Panc1 (cell line): ENCODE measurements around the gene GRK1.

Experiments used
- CTCF ChIP-seq: fragments of 450-650 bp; IDR thresholded peaks from 2 replicates; pipeline ENCODE4 v1.5.1; 2017; ENCODE audit warnings: mild to moderate bottlenecking
- POLR2AphosphoS5 ChIP-seq: IDR thresholded peaks from 2 replicates; pipeline ENCODE4 v1.6.1; 2012; ENCODE audit warnings: mild to moderate bottlenecking, low read depth, low read length, moderate library complexity
- SIN3A ChIP-seq: IDR thresholded peaks from 2 replicates; pipeline ENCODE4 v1.6.1; 2012; ENCODE audit warnings: low read depth, mild to moderate bottlenecking, low read length, moderate library complexity, borderline replicate concordance; ENCODE audit not compliant: insufficient read depth
- TCF7L2 ChIP-seq: IDR thresholded peaks from 2 replicates; pipeline ENCODE4 v1.6.1; 2011; ENCODE audit warnings: mild to moderate bottlenecking, low read depth, low read length, inconsistent platforms
- TF ChIP-seq, protein P1 (sequence below), 2 experiments: IDR thresholded peaks; 2 replicates each; pipeline ENCODE4 v1.6.1; 2011 to 2012; ENCODE audit warnings: low read depth in 2 of 2, control low read depth in 1 of 2, low read length in 1 of 2, mild to moderate bottlenecking in 1 of 2, moderate library complexity in 1 of 2; ENCODE audit not compliant: insufficient read depth in 1 of 2

- TF ChIP-seq CTCF = no peak
- no peak for TF ChIP-seq TCF7L2
- no peak for TF ChIP-seq SIN3A
- TF ChIP-seq POLR2AphosphoS5 = no peak
- TF ChIP-seq, protein P1, sequence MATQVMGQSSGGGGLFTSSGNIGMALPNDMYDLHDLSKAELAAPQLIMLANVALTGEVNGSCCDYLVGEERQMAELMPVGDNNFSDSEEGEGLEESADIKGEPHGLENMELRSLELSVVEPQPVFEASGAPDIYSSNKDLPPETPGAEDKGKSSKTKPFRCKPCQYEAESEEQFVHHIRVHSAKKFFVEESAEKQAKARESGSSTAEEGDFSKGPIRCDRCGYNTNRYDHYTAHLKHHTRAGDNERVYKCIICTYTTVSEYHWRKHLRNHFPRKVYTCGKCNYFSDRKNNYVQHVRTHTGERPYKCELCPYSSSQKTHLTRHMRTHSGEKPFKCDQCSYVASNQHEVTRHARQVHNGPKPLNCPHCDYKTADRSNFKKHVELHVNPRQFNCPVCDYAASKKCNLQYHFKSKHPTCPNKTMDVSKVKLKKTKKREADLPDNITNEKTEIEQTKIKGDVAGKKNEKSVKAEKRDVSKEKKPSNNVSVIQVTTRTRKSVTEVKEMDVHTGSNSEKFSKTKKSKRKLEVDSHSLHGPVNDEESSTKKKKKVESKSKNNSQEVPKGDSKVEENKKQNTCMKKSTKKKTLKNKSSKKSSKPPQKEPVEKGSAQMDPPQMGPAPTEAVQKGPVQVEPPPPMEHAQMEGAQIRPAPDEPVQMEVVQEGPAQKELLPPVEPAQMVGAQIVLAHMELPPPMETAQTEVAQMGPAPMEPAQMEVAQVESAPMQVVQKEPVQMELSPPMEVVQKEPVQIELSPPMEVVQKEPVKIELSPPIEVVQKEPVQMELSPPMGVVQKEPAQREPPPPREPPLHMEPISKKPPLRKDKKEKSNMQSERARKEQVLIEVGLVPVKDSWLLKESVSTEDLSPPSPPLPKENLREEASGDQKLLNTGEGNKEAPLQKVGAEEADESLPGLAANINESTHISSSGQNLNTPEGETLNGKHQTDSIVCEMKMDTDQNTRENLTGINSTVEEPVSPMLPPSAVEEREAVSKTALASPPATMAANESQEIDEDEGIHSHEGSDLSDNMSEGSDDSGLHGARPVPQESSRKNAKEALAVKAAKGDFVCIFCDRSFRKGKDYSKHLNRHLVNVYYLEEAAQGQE (IDR thresholded peaks at IDR 0.05; ENCODE audit: insufficient read depth in 1 of 2, low read depth in 2 of 2, low read length in 1 of 2) = no peak
Observed at GRCh38 chr13:113765564-113765910, 98.5 kb downstream of the GRK1 start.
